ENCODE measurements around the gene SPINK2. TPM values are rescaled to one million over a fixed set of nuclear protein-coding genes. Genes with fewer than 3 reads are reported as not detected.

The SPINK2 gene
- total and polyA plus RNA-seq, 10 of the 15 experiments (the other 5 are each of a cell fraction or from before 2014, with no cell fraction given): 0.13 to 1.0 (median 0.61) TPM; not detected in 1

DNA sequence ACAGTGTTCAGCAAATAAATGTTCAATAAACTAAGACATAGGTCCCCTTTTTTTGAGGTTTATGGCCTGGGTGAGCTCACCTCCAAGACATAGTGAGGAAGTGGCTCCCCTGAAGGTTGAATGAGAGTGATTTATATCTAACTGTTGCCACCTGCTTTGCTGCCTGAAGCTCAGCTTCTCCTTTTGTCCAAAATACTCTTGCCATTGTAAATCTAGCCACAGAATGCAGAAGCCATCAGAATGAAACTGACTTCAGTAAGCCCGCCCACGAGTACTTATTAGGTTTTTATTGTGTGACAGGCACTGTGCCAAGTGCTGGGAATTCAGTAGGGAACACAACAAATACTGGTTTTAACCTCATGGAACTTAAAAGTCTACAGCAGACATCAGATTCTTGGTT lies 18.0 kb downstream of the SPINK2 start:
- no peak overlapping the region for H2AFZ ChIP-seq (ENCODE audit: control insufficient read depth, low read depth, low read length)
- ChIA-PET SMC1A (ENCODE audit: uncharacterized antibody, unreplicated experiment) (interaction anchor here (1.1 to 1.5 kb wide), 4 partner anchors 10 to 171 kb away, joined by 3 to 10 read pairs (median 4); no protein-coding TSS in a partner anchor), CTCF (interaction anchor here (0.9 to 2.6 kb wide), 6 partner anchors 13 to 378 kb away, joined by 3 to 12 read pairs (median 4); no protein-coding TSS in a partner anchor), RAD21 (ENCODE audit: unreplicated experiment) (interaction anchor here (0.6 to 1.2 kb wide), 4 partner anchors 12 to 368 kb away, joined by 3 read pairs; partner anchors contain the start of genes PAICS and PPAT), POLR2A (interaction anchor here (0.5 to 0.6 kb wide), 2 partner anchors 132 to 1260 kb away, joined by 3 to 5 read pairs; no protein-coding TSS in a partner anchor)
- no TSS peak for BruUV-seq (replicated peaks)
- intact Hi-C loops (cut with micrococcal nuclease; ENCODE audit: unreplicated experiment): loop anchor here (5.0 kb wide), 1 partner anchor 226 kb away; no protein-coding TSS in a partner anchor
- in situ Hi-C loops (cut with MboI): no loop called here
- H3K4me2 ChIP-seq (ENCODE audit: control insufficient read depth, insufficient read depth): no peak overlapping the region
- 0% methylated on average over 2 of the region's 2 CpGs for WGBS (ENCODE audit: insufficient coverage, insufficient replicate concordance, low lambda C conversion rate, missing lambda C conversion rate)
- H3K27me3 ChIP-seq (replicated peaks in 1 of 2; ENCODE audit: control insufficient read depth in 2 of 2, insufficient read depth in 2 of 2, low read length in 1 of 2): no peaks in the 10 kb centered on the region
- no peaks in the 10 kb centered on the region for H3K4me1 ChIP-seq (ENCODE audit: control insufficient read depth, insufficient read depth, low read length)
- H3K9me3 ChIP-seq (replicated peaks; ENCODE audit: control insufficient read depth, insufficient read depth, low read length): no peaks in the 10 kb centered on the region
- no peaks in the 10 kb centered on the region for H4K20me1 ChIP-seq (ENCODE audit: control insufficient read depth, insufficient read depth)
- ATAC-seq (peak; percentile 76), DNase-seq (ENCODE audit: low read depth, low spot score) (peak; percentile 67), FAIRE-seq (peak; percentile 78)
- H3K36me3 ChIP-seq (ENCODE audit: control insufficient read depth in 2 of 2, insufficient read depth in 2 of 2, low read length in 1 of 2): no peaks in the 10 kb centered on the region
- H3K4me3 ChIP-seq: no peak overlapping the region
- H3K79me2 ChIP-seq (ENCODE audit: control insufficient read depth, insufficient read depth, low read length): no peaks in the 10 kb centered on the region
- no peak overlapping the region for H3K9ac ChIP-seq (ENCODE audit: control insufficient read depth, insufficient read depth, low read length)
- no peak overlapping the region for H3K27ac ChIP-seq (ENCODE audit: control insufficient read depth, insufficient read depth)
- 0 out of 2 replicates have a peak, but pooled peaks have one; percentile 20 for TF ChIP-seq DPF2 (IDR thresholded peaks at IDR 0.05)
- no peak for TF ChIP-seq POLR2AphosphoS2 (IDR thresholded peaks at IDR 0.05; ENCODE audit: low read depth, low read length)
- no peak for TF ChIP-seq RAD21 (IDR thresholded peaks at IDR 0.05; ENCODE audit: insufficient read depth, low read depth, low read length)
- TF ChIP-seq, protein P1, sequence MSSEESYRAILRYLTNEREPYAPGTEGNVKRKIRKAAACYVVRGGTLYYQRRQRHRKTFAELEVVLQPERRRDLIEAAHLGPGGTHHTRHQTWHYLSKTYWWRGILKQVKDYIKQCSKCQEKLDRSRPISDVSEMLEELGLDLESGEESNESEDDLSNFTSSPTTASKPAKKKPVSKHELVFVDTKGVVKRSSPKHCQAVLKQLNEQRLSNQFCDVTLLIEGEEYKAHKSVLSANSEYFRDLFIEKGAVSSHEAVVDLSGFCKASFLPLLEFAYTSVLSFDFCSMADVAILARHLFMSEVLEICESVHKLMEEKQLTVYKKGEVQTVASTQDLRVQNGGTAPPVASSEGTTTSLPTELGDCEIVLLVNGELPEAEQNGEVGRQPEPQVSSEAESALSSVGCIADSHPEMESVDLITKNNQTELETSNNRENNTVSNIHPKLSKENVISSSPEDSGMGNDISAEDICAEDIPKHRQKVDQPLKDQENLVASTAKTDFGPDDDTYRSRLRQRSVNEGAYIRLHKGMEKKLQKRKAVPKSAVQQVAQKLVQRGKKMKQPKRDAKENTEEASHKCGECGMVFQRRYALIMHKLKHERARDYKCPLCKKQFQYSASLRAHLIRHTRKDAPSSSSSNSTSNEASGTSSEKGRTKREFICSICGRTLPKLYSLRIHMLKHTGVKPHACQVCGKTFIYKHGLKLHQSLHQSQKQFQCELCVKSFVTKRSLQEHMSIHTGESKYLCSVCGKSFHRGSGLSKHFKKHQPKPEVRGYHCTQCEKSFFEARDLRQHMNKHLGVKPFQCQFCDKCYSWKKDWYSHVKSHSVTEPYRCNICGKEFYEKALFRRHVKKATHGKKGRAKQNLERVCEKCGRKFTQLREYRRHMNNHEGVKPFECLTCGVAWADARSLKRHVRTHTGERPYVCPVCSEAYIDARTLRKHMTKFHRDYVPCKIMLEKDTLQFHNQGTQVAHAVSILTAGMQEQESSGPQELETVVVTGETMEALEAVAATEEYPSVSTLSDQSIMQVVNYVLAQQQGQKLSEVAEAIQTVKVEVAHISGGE (CRISPR knock-in tag; IDR thresholded peaks at IDR 0.05): no peak
- TF ChIP-seq ZNF622 (IDR thresholded peaks at IDR 0.05): no peak
- no peak for TF ChIP-seq NFXL1 (IDR thresholded peaks at IDR 0.05; ENCODE audit: borderline replicate concordance)
- TF ChIP-seq PAX5 (IDR thresholded peaks at IDR 0.05; ENCODE audit: borderline replicate concordance, low read depth, low read length): no peak
- peak; percentile 38 for TF ChIP-seq NFIC (IDR thresholded peaks at IDR 0.05; ENCODE audit: low read depth, low read length)
- no peak for TF ChIP-seq CBX3 (IDR thresholded peaks at IDR 0.05; ENCODE audit: borderline replicate concordance, low read depth)
- TF ChIP-seq RFX5 (IDR thresholded peaks at IDR 0.05; ENCODE audit: low read depth, low read length): no peak
- TF ChIP-seq, protein P2, sequence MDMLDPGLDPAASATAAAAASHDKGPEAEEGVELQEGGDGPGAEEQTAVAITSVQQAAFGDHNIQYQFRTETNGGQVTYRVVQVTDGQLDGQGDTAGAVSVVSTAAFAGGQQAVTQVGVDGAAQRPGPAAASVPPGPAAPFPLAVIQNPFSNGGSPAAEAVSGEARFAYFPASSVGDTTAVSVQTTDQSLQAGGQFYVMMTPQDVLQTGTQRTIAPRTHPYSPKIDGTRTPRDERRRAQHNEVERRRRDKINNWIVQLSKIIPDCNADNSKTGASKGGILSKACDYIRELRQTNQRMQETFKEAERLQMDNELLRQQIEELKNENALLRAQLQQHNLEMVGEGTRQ (IDR thresholded peaks at IDR 0.05; ENCODE audit: borderline replicate concordance, low read depth, low read length): no peak
- peak in 1 of 2 experiments; percentile 11; a peak in 1 of 4 replicates for TF ChIP-seq EP300 (IDR thresholded peaks at IDR 0.05; ENCODE audit: borderline replicate concordance in 1 of 2, control insufficient read depth in 1 of 2, low read depth in 2 of 2, low read length in 2 of 2)
- no peak for TF ChIP-seq FOXM1 (IDR thresholded peaks at IDR 0.05; ENCODE audit: low read depth, low read length)
- no peak; the same call in 1 of the 2 replicates for TF ChIP-seq ATF7 (IDR thresholded peaks at IDR 0.05; ENCODE audit: low read depth)
- peak; percentile 51; the same call in 1 of the 2 replicates for TF ChIP-seq BCL11A (IDR thresholded peaks at IDR 0.05; ENCODE audit: low read depth, low read length)
- TF ChIP-seq ETV6 (conservative IDR thresholded peaks at IDR 0.05 in 1 of 2, IDR thresholded peaks at IDR 0.05 in 1 of 2; ENCODE audit: borderline replicate concordance in 1 of 2, low read depth in 1 of 2): no peak
- TF ChIP-seq IRF4 (IDR thresholded peaks at IDR 0.05; ENCODE audit: low read depth, low read length): no peak
- no peak for TF ChIP-seq SREBF2 (IDR thresholded peaks at IDR 0.05; ENCODE audit: low read length)
- peak; percentile 66 for TF ChIP-seq RUNX3 (IDR thresholded peaks at IDR 0.05; ENCODE audit: low read length)
- no peak for TF ChIP-seq KAT2A (conservative IDR thresholded peaks at IDR 0.05; ENCODE audit: control insufficient read depth, low read depth, low read length)
- no peak for TF ChIP-seq MTA3 (IDR thresholded peaks at IDR 0.05; ENCODE audit: borderline replicate concordance, low read length)
- no peak for TF ChIP-seq CREM (IDR thresholded peaks at IDR 0.05; ENCODE audit: low read depth)
- no peak for TF ChIP-seq ZSCAN29 (IDR thresholded peaks at IDR 0.05)

All from GM12878 (cell line).